ENCODE results near the gene DNASE2B. TPM values are rescaled to one million over a fixed set of nuclear protein-coding genes. Genes with fewer than 3 reads are reported as not detected.

The DNASE2B gene
- total and polyA plus RNA-seq, 4 experiments from 2014 or later, result not detected

DNA sequence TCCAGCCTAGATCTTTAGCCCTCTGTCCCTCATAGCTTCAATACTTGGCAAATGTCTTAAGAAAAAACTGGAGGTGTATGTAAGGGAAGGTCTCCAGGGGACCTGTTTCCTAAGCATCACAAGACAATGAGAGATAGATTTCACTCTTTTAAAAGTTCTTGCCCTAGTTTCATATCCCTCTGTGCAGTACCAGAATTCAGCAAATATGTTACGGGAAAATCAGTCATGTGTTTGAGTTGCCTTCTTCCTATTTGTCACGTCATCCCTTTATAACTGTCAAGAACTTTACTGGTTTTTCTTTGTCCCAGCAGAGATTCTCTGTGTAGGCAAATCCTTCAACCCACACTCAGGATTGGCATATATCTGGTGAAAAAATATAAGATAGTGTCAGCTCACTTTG is 32.3 kb downstream of the DNASE2B start:
- Mint-ChIP-seq H3K27me3 (no peaks in the 10 kb centered on the region), H3K4me3 (no peak overlapping the region), H3K36me3 (peaks cover 0 to 4% of the 10 kb centered on the region in 2 donors), H3K27ac (no peak overlapping the region), H3K4me1 (peaks cover 7 to 11% (median 9%) of the 10 kb centered on the region in 4 donors), H3K9me3 (peaks cover 0 to 15% (median 0%) of the 10 kb centered on the region in 8 donors)
- no peaks in the 10 kb centered on the region for H3K9me3 ChIP-seq (ENCODE audit: control insufficient read depth in 1 of 2, low read length in 2 of 2)
- no peaks in the 10 kb centered on the region for H3K27me3 ChIP-seq (ENCODE audit: insufficient read depth, low read length)
- CTCF ChIA-PET (ENCODE audit: partially characterized antibody), result interaction anchor here (0.7 to 9.7 kb wide), 3 partner anchors 12 to 286 kb away, joined by 3 to 266 read pairs (median 23); partner anchors contain the start of gene PRKACB
- intact Hi-C loops (cut with micrococcal nuclease), result loop anchor here (5.0 to 10.0 kb wide), 3 partner anchors 128 to 844 kb away; partner anchors contain the start of genes BCL10 and SAMD13
- DNase-seq, result no peak
- POLR2A ChIA-PET (ENCODE audit: partially characterized antibody), result interaction anchor here (0.6 kb wide), 1 partner anchor 294 kb away, joined by 4 read pairs; no protein-coding TSS in a partner anchor
- H3K27ac ChIP-seq (ENCODE audit: low read depth, low read length), result no peak overlapping the region
- no peaks in the 10 kb centered on the region for H3K36me3 ChIP-seq (ENCODE audit: insufficient read depth, low read length)
- H3K4me1 ChIP-seq (ENCODE audit: insufficient read depth, low read length), result peaks cover 25% of the 10 kb centered on the region
- no peak overlapping the region for H3K4me3 ChIP-seq (ENCODE audit: low read length in 2 of 2)

DNA sequence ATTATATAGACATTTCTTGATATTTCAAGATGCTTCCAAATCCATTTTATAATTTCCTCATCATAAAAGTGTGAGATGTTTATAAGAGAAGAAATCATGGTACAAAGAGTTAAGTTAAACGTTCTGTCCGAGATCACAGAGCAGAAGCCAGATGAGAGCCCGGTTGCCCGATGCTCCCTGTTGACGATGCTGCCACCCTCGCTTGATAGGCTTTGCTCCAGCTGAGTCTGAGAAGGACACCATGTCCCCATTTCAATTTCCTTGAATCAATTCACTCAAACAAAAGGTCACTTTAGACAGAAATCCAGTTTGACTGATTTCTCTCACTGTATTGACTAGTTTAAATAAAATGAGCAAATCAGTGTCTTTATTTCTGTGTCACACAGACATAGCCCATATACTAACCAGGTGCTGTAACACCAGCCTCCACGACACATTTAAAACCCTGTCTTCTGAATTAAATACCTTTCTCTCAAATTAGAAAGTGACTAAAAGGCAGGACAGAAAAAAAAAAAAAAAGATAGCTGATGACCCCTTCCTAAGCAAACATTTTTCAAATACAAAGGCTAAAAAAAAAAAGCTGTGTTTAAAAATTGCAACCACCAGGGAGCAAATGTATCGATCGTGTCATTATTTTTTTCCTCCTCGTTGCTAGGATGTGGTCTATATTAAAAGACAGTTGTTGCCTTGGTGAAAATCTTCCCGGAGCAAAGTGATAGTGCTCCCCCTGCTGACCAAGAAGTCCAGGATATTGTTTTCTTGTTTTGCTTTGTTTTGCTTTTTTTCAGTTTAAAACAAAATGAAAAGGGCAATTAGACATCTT is 35.2 kb downstream of the DNASE2B start:
- POLR2A ChIA-PET (ENCODE audit: partially characterized antibody), result interaction anchor here (0.9 to 7.6 kb wide), 7 partner anchors 9 to 296 kb away, joined by 3 to 95 read pairs (median 4); partner anchors contain the start of genes CTBS and PRKACB
- Histone ChIP-seq H3K9me3 (ENCODE audit: control insufficient read depth in 1 of 2, low read length in 2 of 2) (no peaks in the 10 kb centered on the region), H3K27me3 (ENCODE audit: insufficient read depth, low read length) (no peaks in the 10 kb centered on the region), H3K4me1 (ENCODE audit: insufficient read depth, low read length) (peaks cover 36% of the 10 kb centered on the region), H3K4me3 (ENCODE audit: low read length in 2 of 2) (peak overlapping the region in 1 of 2 donors; percentile 20), H3K27ac (ENCODE audit: low read depth, low read length) (peak overlapping the region; percentile 54), H3K36me3 (ENCODE audit: insufficient read depth, low read length) (no peaks in the 10 kb centered on the region)
- Mint-ChIP-seq H3K36me3 (peaks cover 0 to 4% of the 10 kb centered on the region in 2 donors), H3K4me1 (peaks cover 8 to 15% (median 12%) of the 10 kb centered on the region in 4 donors), H3K27ac (peak overlapping the region in 1 of 7 donors; percentile 88), H3K27me3 (no peaks in the 10 kb centered on the region), H3K9me3 (peaks cover 0 to 15% (median 0%) of the 10 kb centered on the region in 8 donors), H3K4me3 (peak overlapping the region; percentile 65 to 82 (median 76))
- DNase-seq, result peak; percentile 67 to 83 (median 81)
- intact Hi-C loops (cut with micrococcal nuclease), result loop anchor here (1.0 to 10.0 kb wide), 9 partner anchors 131 to 841 kb away; partner anchors contain the start of genes BCL10, CTBS, SAMD13 and SSX2IP
- CTCF ChIA-PET (ENCODE audit: partially characterized antibody), result interaction anchor here (0.7 to 9.7 kb wide), 37 partner anchors 8 to 842 kb away, joined by 3 to 266 read pairs (median 4); partner anchors contain the start of genes CTBS, PRKACB and RPF1

DNA sequence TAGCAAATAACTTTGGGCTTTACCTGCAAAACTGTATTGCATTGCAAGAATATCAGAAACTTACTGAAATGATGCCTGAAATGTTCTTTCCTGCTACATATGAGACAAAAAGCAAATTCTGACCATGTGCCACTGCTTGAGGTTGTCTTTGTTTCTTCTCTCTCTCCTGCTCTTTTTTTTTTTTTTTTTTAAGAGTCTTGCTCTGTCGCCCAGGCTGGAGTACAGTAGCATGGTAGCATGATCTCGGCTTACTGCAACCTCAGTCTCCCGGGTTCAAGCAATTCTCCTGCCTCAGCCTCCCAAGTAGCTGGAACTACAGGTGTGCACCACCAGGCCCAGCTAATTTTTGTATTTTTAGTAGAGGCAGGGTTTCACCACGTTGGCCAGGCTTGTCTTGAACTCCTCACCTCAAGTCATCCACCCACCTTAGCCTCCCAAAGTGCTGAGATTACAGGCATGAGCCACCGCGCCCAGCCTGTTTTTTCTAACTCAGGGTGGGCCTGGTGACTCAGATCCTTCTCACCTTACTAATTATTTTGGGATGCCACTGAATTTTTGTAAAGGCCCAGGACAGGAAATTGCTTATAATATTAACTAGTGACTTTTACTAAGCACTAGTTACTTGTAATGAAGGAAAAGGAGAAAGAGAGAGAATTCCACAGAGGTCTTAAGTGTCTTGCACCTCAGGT is 35.9 kb downstream of the DNASE2B start:
- DNase-seq, result no peak
- H3K4me3 Mint-ChIP-seq, result peak overlapping the region in 5 of 8 donors; percentile 69 to 82 (median 74)
- peak overlapping the region in 1 of 7 donors; percentile 88 for H3K27ac Mint-ChIP-seq
- H3K4me3 ChIP-seq (ENCODE audit: low read length in 2 of 2), result no peak overlapping the region
- H3K9me3 Mint-ChIP-seq, result peaks cover 0 to 15% (median 0%) of the 10 kb centered on the region in 8 donors
- ChIA-PET CTCF (ENCODE audit: partially characterized antibody) (interaction anchor here (0.7 to 9.7 kb wide), 41 partner anchors 8 to 348 kb away, joined by 3 to 266 read pairs (median 4); partner anchors contain the start of genes CTBS, GNG5, PRKACB and RPF1), POLR2A (ENCODE audit: partially characterized antibody) (interaction anchor here (0.9 to 7.6 kb wide), 7 partner anchors 9 to 825 kb away, joined by 3 to 95 read pairs (median 4); partner anchors contain the start of genes C1orf52, CTBS, GNG5 and PRKACB)
- H3K4me1 ChIP-seq (ENCODE audit: insufficient read depth, low read length), result peaks cover 36% of the 10 kb centered on the region
- H3K9me3 ChIP-seq (ENCODE audit: control insufficient read depth in 1 of 2, low read length in 2 of 2), result no peaks in the 10 kb centered on the region
- no peaks in the 10 kb centered on the region for H3K36me3 ChIP-seq (ENCODE audit: insufficient read depth, low read length)
- no peaks in the 10 kb centered on the region for H3K27me3 Mint-ChIP-seq
- H3K36me3 Mint-ChIP-seq, result peaks cover 0 to 4% of the 10 kb centered on the region in 2 donors
- intact Hi-C loops (cut with micrococcal nuclease), result loop anchor here (2.0 to 10.0 kb wide), 4 partner anchors 132 to 841 kb away; partner anchors contain the start of genes BCL10 and SAMD13
- H3K27me3 ChIP-seq (ENCODE audit: insufficient read depth, low read length), result no peaks in the 10 kb centered on the region
- H3K4me1 Mint-ChIP-seq, result peaks cover 8 to 15% (median 12%) of the 10 kb centered on the region in 4 donors
- peak overlapping the region; percentile 41 for H3K27ac ChIP-seq (ENCODE audit: low read depth, low read length)

DNA sequence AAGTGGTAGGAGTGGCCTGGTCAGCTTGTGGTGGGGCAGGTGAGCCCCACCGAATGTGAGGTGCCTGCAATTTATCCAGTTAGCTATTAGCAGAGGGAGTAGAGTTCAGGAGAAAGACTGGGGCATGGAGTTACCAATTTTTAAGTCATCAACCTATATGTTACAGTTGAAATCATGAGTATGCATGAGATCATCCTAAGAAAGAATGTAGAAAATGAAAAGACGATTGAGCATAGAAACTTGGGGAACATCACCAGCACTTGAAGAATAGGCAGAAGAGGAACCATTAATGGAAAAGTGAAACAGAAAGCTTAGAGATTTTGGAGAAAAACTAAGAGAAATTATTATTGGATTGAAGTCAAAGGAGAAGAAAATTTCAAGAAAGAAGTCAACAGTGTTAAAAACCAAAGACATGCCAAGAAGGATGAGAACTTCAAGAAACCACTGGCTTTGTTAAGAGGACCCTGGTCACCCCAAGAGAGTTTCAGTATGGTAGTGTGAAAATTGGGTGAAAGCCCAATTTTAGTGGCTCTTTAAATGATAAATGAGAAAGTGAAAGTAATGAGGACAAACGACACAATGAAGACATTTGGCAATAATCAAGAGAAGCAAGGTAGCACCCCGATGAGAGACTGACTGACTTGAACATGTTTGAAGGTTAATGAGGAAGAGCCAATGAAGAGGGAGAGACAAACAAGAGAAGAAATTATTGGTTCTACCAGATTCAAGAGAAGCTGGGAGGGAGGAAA is 36.7 kb downstream of the DNASE2B start:
- Mint-ChIP-seq H3K9me3 (peaks cover 0 to 8% (median 0%) of the 10 kb centered on the region in 8 donors), H3K27me3 (no peaks in the 10 kb centered on the region), H3K4me3 (no peak overlapping the region), H3K27ac (no peak overlapping the region), H3K36me3 (no peaks in the 10 kb centered on the region), H3K4me1 (peaks cover 8 to 15% (median 12%) of the 10 kb centered on the region in 4 donors)
- peak overlapping the region in 1 of 2 donors; percentile 3 for H3K4me3 ChIP-seq (ENCODE audit: low read length in 2 of 2)
- CTCF ChIA-PET (ENCODE audit: partially characterized antibody), result interaction anchor here (0.7 to 9.7 kb wide), 21 partner anchors 8 to 347 kb away, joined by 3 to 266 read pairs (median 4); partner anchors contain the start of genes GNG5, PRKACB, RPF1 and SPATA1
- H3K4me1 ChIP-seq (ENCODE audit: insufficient read depth, low read length), result peaks cover 36% of the 10 kb centered on the region
- peak in 4 of 5 donors; percentile 39 to 47 (median 40) for DNase-seq
- H3K27me3 ChIP-seq (ENCODE audit: insufficient read depth, low read length), result no peaks in the 10 kb centered on the region
- intact Hi-C loops (cut with micrococcal nuclease), result loop anchor here (2.0 to 10.0 kb wide), 4 partner anchors 133 to 840 kb away; partner anchors contain the start of genes BCL10 and SAMD13
- no peaks in the 10 kb centered on the region for H3K36me3 ChIP-seq (ENCODE audit: insufficient read depth, low read length)
- peak overlapping the region; percentile 41 for H3K27ac ChIP-seq (ENCODE audit: low read depth, low read length)
- POLR2A ChIA-PET (ENCODE audit: partially characterized antibody), result interaction anchor here (0.9 to 7.6 kb wide), 7 partner anchors 8 to 824 kb away, joined by 3 to 95 read pairs (median 4); partner anchors contain the start of genes C1orf52, CTBS, GNG5 and PRKACB
- no peaks in the 10 kb centered on the region for H3K9me3 ChIP-seq (ENCODE audit: control insufficient read depth in 1 of 2, low read length in 2 of 2)

DNA sequence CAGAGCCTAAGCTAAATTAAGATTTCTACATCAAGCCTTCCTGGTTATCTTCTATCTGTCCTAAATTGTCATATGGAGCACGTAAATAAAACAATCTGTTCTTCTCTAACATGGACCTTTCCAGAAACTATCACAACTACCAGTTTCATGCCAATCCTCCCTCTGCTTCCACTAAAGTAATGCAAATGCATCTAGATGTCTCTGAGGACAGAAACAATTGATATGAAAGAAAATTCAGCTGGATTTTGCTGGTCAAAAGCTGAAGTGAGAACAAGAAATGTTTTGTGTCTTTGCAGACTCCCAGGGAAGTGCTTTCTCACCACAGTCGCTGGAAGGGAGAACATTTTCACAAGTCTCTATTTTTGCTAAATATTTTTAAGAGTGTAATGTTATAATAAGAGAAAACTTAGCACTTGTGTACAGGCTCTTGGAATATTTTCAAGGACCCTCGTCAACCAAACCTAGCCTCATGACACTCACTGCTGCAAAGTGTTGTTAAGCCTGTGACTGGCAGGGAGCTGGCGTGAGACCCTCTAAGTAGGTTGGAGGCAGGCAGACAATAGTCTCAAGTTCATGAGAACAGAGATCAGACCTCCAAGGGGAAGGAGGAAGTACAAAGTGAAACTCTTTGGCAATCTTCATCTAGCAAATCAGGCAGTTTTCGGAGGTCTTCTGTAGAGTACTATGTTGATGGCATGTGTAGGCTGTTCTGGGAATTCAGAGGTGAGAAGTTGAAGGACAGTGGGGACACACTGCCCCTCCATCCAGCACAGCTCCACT is 38.8 kb downstream of the DNASE2B start:
- Mint-ChIP-seq H3K4me3 (peak overlapping the region in 3 of 8 donors; percentile 20 to 67 (median 64)), H3K27me3 (no peaks in the 10 kb centered on the region), H3K9me3 (no peaks in the 10 kb centered on the region), H3K4me1 (peaks cover 9 to 15% (median 14%) of the 10 kb centered on the region in 4 donors), H3K36me3 (no peaks in the 10 kb centered on the region), H3K27ac (peak overlapping the region in 1 of 7 donors; percentile 75)
- ChIA-PET POLR2A (ENCODE audit: partially characterized antibody) (interaction anchor here (0.9 to 7.6 kb wide), 6 partner anchors 69 to 294 kb away, joined by 3 to 95 read pairs (median 4); partner anchors contain the start of genes CTBS, GNG5, PRKACB and SPATA1), CTCF (ENCODE audit: partially characterized antibody) (interaction anchor here (1.1 to 9.7 kb wide), 10 partner anchors 41 to 508 kb away, joined by 3 to 266 read pairs (median 6); partner anchors contain the start of genes CTBS, PRKACB and RPF1)
- Histone ChIP-seq H3K9me3 (ENCODE audit: control insufficient read depth in 1 of 2, low read length in 2 of 2) (no peaks in the 10 kb centered on the region), H3K4me1 (ENCODE audit: insufficient read depth, low read length) (peaks cover 36% of the 10 kb centered on the region), H3K27ac (ENCODE audit: low read depth, low read length) (no peak overlapping the region), H3K36me3 (ENCODE audit: insufficient read depth, low read length) (no peaks in the 10 kb centered on the region), H3K4me3 (ENCODE audit: low read length in 2 of 2) (no peak overlapping the region), H3K27me3 (ENCODE audit: insufficient read depth, low read length) (no peaks in the 10 kb centered on the region)
- intact Hi-C loops (cut with micrococcal nuclease), result loop anchor here (10.0 kb wide), 1 partner anchor 838 kb away; the partner anchor contains the start of gene BCL10
- DNase-seq, result peak in 1 of 5 donors; percentile 11

Measured in CD4-positive, alpha-beta memory T cell (primary cell).